NCI-H446 (cell line): ENCODE data around the gene VGLL4.
A peak's percentile ranks its signal among the peaks of the same experiment; 100 is the strongest.
"Not testable (repeated sequence)": the region's sequence is repeated elsewhere in the genome, so short reads cannot be mapped to it uniquely, and the experiment has no call there.

Experiments
- DNase-seq, 2 experiments: peaks; one replicate each; lab custom pipeline; 2025; lab: John Stamatoyannopoulos, UW

Gene VGLL4

DNA sequence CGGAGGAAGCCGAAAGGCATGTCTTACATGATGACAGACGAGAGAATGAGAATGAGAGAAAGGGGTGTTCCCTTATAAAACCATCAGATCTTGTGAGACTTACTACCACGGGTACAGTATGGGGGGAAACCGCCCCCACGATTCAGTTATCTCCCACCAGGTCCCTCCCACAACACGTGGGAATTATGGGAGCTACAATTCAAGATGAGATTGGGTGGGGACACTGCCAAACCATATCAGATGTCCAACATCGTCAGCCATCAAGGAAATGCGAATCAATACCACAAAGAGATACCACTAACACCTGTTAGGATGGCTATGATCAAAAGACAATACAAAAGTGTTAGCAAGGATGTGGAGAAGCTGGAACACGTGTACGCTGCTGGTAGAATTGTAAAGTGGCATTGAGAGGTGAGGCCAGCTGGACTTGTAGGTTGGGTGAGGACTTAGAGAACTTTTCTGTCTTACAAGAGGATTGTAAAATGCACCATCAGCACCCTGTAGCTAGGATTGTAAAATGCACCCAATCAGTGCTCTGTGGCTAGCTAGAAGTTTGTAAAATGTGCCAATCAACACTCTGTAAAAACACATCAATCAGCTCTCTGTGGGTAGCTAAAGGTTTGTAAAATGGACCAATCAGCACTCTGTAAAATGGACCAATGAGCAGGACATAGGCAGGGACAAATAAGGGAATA, 37.5 kb downstream of the VGLL4 start:
- DNase-seq, result no peak

- no peak for DNase-seq
These were observed 38.3 kb downstream of the VGLL4 start for GRCh38 chr3:11605398-11605797.

DNA sequence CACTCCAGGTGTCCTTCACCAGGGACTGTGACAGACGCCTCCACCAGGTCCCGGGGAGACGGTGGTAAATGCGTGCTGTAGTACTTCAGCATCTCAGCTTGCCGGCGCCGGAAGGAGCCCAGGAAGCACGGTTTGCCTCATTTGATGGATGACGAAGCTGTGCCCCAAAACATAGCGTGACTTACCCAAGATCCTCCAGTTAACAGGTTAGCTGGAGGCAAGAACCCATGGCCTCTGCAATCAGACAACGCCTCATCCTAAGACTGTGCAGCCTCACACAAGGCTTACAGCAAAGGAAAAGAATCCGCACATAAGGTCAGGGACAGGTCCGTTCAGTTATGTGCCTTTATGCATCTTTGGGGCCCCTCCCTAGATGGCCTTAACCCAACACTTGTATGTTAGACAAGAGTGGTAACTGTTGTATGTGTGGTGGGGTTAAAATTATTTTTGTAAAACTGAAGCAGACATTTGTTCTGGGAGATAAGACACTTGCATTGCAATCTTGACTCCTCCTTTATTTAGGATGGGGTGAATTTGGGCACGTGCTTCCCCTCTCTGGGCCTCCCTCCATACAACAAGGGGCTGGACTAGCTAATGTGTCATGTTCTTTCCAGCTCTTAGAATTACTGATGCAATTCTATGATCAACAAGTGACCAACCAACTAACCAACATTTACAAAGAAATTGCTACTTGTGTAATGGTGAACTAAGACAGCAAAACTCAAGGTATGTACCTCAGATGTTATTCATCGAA, 39.4 kb downstream of the VGLL4 start:
- DNase-seq, result no peak

- DNase-seq, result no peak
These were observed 40.1 kb downstream of the VGLL4 start for GRCh38 chr3:11603628-11604027.

DNA sequence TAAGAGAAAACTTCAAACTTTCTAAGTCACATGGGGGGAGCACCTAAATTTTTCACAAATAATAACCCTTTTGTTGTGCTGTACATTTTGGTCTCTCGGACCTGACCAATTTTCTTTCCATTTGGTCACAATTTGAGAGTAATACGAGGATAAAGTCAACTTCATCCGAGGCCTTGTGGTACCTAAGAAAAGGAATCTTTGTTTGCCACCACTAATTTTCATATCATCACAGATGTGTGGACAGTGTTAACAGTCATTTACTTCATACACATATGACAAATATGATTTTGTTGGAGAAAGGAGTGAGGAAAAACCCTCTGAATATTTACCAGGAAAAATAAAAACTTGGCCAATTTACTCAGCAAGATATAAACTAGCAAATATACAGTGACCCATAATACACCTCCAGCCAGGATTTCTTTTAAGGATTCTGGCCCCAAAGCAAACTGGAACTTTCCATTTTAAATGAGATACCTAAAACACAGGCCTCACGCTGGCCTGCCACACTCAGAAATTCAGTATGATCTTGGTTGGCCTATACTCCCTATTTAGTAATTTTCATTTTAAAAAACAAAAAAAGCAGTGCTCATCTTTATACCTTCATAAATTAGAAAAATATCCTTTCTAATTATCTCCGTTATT, 40.7 kb downstream of the VGLL4 start:
- DNase-seq, result no peak

- no peak for DNase-seq
These were observed 41.4 kb downstream of the VGLL4 start for GRCh38 chr3:11602239-11602840.

DNA sequence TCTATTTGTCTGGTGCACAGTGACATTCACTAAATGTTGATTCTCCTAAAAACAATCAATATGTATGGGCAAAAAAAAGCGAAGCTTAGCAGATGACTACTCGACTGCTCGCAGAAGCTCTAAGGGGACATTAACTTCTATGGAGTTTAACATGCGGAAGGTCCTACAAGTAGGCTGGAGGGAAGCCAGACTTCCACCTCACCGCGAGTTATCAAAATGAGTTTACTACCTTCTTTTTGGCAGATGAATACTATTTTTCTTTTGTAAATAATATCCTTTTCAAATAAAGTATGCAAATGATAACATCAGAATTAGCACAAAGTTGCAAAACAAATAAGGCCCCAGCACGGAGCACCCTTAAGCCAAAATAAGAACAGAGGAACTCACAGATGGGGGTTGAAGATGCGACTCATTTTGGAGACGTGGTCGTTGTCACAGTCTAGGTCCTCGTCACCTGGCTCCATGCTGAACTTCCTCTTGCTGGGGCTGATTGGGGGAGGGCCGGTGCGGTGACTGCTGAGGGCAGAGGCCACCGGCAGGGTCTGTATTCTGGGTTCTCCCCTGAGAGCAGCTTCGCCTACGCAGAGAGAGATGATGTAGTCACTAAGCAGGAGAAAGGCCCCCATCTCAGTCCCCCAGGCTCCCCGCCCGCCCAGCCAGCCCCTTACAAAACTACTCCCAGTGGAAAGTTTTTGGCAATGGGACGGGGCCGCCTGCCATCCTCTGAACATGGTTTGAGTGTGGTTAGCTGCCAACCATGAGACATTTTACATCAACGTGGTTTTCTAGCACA, 42.1 kb downstream of the VGLL4 start:
- DNase-seq, result no peak

- no peak for DNase-seq
These were observed 43.0 kb downstream of the VGLL4 start for GRCh38 chr3:11600501-11601282.

DNA sequence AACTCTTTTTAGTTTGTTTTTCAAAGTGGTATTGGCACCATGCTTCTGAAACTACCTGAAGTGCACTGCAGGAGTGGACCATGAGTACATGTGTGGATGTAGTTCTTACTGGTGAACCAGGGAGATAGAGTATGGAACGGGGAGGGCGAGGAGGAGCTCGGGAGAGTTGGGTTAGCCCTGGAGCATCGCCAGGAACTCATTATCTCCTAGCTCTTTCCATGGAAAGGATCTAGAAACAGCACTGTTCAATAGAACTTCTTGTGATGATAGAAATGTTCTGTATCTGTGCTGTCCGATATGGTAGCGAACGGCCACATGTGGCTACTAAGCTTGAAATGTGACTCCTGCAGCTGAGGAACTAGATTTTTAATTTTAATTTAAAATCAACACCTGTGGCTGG, 47.3 kb downstream of the VGLL4 start:
- DNase-seq, result no peak

- DNase-seq, result not testable (repeated sequence)
These were observed 48.7 kb downstream of the VGLL4 start for GRCh38 chr3:11595024-11595423.

DNA sequence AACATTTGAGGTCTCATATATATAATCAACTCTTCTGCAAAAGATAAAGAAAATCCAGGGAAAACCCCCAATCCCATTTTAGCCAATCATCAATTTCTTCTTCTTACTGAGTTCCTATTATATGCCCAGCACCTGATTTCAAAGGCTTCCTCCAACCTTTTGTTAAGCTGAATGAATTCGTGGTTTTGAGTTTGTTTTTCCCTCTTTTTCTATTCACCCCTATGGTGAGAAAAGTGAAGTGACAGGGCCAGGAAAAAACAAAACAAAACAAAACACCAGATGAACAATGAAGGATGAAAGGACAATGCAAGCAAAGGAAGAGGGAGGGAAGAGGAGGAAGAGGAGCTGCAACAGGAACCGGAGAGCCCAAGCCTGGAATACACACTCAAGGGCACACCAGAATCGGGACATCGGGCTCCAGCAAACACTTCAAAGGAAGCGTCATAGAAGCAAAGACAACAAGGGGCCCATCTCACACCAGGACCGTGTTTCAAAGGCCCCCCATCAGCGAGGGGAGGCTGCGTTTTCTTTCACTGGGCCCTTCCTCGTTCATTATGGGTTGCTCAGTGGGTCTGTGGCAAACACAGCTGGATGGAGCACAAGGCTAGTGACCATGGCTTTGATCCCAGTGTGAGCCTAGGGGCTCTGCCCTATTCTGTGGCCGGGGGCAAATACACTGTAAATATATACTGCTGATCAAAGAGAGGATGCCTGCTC, 50.2 kb downstream of the VGLL4 start:
- no peak for DNase-seq

GRCh38 chr3:11592445-11593298, 51.0 kb downstream of the VGLL4 start:
- DNase-seq, result no peak

DNA sequence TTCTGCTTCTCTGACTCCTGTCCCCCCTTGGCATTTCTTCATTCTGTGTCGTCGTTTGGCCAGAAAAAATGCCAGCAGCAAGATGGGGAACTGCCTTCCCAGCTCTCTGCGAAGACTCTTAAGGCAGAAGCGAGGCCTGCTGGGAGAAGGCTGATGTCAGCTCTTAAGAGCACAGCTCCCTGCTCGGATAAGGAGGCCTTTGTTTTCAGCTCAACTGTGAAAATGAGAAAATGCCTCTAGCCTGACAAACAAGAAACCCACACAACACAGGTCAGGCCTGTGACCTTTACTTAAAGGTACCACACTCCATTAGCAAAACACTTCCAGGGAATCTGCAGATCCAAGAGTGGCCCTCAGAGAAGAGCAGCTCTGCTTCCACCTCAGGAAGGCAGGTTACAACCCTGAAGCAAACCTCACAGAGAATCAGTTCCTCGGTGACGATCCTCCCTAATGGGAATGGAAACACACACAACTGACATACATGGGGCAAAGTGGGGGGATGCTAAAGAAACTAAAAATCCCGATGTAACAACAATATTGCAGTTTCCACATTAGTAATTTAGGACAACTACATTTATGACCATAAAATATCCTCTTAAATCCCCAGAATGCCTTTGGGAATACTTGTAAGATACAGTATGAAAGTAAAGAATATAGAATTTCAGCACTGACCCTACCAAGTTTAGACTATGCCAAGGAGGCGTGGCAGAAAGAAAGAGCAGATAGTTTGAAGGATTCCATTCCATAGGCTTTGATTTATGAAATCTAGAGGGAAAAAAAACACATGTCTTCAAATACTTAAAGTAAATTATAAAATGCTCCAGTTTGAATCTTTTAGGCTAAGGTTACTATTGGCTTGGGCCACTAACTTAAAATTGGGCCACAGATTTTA, 52.1 kb downstream of the VGLL4 start:
- DNase-seq, result peak in 1 of 2 experiments; percentile 8

GRCh38 chr3:11591002-11591355, 52.7 kb downstream of the VGLL4 start:
- no peak for DNase-seq

DNA sequence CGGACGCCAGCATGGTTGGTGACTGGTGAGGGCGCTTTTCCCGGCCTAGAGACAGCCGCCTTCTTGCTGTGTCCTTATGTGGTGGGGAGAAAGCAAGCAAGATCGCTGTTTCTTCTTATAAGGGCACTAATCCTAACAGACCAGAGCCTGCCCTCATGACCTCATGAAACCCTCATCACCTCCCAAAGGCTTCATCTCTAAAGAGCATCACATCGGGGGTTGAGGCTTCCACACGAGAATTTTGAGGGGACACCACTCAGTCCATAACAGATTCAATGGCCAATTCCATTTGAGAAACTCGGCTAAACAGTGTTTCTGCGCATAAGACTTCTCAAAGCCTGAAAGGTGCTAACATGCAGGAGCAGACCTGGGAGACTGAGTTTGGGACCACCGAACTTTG, 54.0 kb downstream of the VGLL4 start:
- no peak for DNase-seq

- DNase-seq, result no peak
These were observed 55.0 kb downstream of the VGLL4 start for GRCh38 chr3:11588755-11589154.

DNA sequence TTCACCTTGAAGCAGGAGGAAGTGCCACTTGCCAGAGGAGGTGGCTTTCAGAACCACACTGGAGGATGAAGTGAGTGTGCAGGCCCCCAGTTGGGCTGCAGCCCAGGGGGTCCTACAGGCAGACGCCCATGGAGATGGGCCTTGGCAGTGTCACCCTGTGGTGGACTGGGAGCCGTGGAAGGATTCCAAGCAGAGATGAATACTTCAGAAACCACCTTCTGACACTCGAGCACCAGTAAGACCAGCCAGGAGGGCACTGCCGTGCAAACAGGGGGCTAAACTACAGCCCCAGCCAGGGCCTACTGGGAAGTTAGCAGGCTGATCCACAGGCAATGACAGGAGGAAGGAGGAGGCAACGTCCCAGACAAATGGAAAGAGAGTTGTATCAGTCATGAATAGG, 55.4 kb downstream of the VGLL4 start:
- no peak for DNase-seq

- no peak for DNase-seq
These were observed 55.9 kb downstream of the VGLL4 start for GRCh38 chr3:11587766-11588165.

DNA sequence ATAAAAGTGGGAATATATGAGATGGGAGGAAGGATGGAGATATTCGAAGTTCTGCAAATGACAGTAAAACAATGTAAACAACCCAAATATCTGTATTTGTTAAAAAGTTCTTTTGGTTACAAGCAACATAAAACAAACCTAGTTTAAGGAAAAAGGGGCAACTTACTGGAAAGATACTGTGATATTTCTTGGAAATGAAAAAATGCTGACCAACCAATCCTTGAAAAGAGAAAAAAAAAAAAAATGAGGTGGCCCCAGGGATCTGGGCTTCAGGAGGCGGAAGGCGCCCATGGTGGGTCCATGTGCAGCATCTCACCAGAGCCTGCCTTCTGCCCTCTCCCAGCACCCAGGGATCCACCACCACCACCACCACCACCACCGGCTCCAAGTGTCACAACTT, 59.1 kb downstream of the VGLL4 start:
- no peak for DNase-seq
